Fibroblast of gingiva (primary cell): ENCODE data around the gene RHBG.

Source experiments
- DNase-seq: peaks from one replicate; pipeline ENCODE4 v3.0.0-alpha.2; 2011; ENCODE audit warnings: low read depth

RHBG gene

GRCh38 chr1:156409439-156409838 is 40.4 kb downstream of the RHBG start:
- DNase-seq: no peak

GRCh38 chr1:156410238-156410637 is 41.2 kb downstream of the RHBG start:
- no peak for DNase-seq

DNA sequence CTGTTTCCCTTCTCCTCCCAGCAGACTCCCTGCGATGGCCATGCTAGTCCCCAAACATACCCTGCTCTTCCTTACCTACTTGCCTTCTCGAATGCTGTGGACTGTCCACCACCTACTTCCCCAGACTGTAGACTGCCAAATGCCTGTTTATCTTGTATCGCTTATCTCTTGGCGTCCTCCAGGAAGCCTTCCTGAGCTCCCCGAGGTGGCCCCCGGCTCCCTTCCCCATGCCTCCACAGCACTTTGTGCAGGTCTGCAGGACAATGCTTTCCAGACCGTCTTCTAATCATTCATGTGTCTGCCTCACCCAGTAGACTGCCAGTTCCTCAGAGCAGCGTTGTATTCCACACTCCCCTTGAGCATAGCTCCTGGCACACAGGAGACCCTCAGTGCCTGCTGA is 41.7 kb downstream of the RHBG start:
- no peak for DNase-seq

GRCh38 chr1:156412653-156413321 is 43.8 kb downstream of the RHBG start:
- no peak for DNase-seq

DNA sequence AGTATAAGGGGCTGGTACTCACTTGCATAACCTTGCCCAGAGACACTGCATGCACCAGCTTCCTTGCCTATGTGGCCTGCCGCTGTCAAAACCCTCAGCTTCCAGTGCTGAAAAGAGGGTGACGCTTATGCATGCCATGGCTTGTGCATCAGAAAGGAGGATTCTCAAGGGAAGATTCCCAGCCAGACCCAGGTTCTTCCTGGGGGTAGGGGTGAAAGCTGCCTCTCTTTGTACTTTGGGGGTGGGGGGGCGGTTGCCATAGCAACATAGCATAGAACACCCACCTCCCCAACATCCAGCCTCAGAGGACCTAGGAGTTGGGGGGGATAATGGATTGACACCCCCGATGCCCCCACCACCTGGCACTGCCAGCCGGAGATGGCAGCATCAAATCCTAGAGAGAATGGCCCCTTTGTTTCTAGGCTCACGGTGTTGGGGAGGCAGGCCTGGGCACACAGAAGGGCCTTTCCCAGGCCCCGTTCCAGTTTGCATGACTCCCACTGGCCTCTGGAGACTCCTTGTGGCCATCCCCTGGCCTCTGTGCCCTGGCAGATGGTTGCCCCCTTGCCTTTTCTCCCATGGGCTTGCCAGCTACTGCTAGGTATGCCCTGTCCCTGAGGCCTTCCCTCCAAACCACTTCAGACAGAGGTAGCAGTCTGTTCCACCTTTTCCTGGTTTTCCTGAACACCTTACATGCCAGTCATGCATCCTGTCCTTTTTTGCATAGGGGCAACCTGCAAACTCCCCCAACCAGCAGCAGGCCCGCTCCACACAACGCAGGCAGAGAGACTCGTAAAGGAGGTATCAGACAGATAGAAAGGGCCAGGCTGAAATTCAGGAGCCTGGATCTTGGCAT is 44.6 kb downstream of the RHBG start:
- no peak for DNase-seq

- no peak for DNase-seq
Measured at GRCh38 chr1:156414461-156415064, 45.6 kb downstream of the RHBG start.

GRCh38 chr1:156416993-156417392 is 48.0 kb downstream of the RHBG start:
- DNase-seq: no peak

- no peak for DNase-seq
Measured at GRCh38 chr1:156417401-156418020, 48.5 kb downstream of the RHBG start.

- DNase-seq: no peak
Measured at GRCh38 chr1:156418416-156419070, 49.5 kb downstream of the RHBG start.

GRCh38 chr1:156419854-156420204 is 50.8 kb downstream of the RHBG start:
- DNase-seq: no peak

DNA sequence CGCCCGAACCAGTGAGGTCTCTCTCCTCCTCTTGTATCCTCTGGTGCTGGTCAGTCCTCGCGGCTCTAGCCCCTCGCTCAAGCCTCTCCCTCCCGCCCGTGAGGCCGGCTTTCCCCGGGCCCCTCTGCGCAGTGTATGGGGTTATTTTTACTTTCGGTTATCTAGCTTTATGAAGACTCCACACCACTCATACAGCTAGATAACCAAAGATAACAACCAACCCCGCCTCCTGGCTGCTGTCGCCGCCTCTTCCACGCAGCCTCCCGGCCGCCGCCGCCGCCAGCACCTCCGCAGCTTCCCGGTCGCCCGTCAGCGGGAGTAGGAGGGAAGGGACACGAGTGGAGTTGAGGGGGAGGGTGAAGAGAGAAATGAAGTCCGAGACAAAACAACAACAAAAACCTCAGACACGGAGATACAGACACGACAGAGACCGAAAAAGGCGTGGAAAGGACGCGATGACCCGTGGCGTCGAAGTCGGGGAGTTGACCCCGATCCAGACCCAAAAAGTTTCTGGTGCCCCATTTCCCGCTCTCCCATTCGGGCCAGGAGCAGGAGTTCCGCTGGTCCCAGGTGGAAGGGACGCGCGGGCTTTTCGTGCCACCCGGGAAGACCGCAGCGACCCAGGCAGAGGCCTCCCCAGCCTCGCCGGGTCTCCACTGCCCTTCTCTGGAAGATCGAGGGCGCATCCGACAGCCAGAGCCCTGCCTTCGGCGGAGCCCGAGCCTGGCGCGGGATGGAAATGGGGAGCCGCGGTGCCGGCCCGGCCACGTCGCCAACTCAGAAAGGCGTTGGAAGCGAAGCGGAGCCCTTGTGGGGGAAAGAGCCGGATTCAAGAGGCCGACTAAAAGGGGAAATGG is 51.4 kb downstream of the RHBG start:
- DNase-seq: no peak

DNA sequence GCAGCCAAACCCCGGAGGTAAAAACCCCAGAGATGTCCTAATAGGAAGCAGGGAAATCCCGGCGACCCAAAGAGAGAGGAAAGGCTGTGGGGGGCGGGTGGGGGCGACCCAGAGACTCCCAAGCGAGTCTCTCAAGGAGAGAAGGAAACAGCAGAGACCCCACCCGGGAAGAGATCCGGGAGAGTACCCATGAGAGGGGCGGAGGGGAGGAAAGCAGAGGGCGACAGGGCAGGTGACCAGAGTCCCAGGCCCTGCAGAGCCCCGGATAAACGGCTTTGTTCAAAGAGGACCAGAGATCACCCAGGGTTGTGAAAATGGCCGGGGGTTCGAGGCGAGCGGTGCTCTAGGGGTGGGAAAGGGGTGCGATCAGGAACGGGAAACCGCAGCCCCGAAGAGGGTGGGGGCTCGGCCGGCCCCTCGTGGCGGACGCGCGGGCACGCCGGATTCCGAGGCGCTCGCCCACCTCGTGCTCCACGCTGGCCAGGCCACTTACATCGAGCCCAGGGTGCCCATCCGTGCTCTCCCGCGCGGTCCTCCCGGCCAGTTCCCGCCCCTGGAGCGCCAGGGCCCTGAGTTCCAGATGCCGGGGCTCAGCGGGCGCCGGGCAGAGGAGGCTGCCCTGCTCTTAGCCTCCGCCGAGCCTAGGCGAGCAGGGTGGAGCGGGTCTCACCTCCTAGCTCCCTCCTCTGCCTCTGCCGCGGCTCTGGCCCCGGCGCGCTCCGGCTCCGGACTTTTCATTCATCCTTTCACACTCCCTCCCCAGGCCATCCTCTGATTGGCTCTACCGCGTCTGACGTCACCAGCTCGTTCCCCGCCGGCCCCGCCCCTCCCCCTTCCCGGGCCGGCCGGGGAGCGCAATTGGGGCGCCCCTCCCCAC is 52.3 kb downstream of the RHBG start:
- DNase-seq: peak; percentile 35

GRCh38 chr1:156421939-156422601 is 53.1 kb downstream of the RHBG start:
- no peak for DNase-seq

GRCh38 chr1:156422602-156423091 is 53.6 kb downstream of the RHBG start:
- no peak for DNase-seq

DNA sequence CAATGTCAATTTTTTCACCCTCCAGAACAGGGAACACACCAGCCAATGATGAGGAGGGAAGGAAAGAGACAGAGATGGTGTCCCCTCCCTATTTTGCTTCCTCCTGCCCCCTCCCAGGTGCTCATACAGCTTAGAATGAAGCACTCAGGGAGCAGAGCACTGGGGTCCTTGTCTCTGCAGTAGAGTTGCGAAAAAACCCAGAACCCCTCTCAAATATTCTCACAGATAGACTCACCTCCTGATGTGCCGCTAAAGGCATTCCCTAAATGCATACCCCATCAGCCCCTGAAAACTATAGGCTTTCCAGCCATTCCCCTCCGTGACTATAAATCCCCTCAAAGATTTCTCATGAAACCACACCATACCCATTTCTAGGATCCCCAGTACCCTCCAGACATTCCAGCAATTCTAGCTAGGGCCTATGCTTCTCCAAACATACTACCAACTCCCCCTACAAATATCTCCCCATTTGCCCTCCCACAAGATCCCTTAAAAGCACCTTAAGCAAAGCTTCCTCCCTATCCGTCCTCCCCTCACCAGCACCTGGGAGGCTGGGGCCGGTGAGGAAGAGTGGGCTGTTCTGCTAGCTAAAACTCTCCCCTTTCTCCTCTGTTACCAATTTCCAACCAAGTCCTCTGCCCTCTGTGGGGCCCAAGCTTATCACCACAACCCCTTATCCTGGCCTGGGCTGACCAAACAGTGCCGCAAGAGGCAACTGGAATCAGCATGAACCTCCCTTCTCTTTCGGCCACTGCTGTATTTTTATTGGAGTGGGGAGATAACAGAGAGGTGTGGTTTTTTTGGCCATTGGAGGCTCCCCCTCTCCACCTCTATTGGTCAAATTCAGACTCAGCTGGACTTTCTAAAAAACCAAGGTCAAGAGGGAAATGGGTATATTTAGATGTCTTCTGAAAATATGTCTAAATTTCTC is 54.7 kb downstream of the RHBG start:
- DNase-seq: no peak

GRCh38 chr1:156424806-156425432 is 55.9 kb downstream of the RHBG start:
- DNase-seq: no peak

GRCh38 chr1:156425943-156426342 is 56.9 kb downstream of the RHBG start:
- DNase-seq: no peak

GRCh38 chr1:156427957-156428356 is 58.9 kb downstream of the RHBG start:
- no peak for DNase-seq
